NCI-H146 treated with DMSO at 0.1 percent for 48 hours (cell line): Measurements from ENCODE around the gene ISOC2.
"Not testable (repeated sequence)": the region's sequence is repeated elsewhere in the genome, so short reads cannot be mapped to it uniquely, and the experiment has no call there.

Experiments
- DNase-seq: peaks from one replicate; lab custom pipeline; 2025; ENCODE audit not compliant: unreplicated experiment; lab: John Stamatoyannopoulos, UW

ISOC2 gene

GRCh38 chr19:55418185-55418584, 43.3 kb downstream of the ISOC2 start:
- DNase-seq = peak; percentile 79

- no peak for DNase-seq
Measured at GRCh38 chr19:55410168-55410567, 51.3 kb downstream of the ISOC2 start.

DNA sequence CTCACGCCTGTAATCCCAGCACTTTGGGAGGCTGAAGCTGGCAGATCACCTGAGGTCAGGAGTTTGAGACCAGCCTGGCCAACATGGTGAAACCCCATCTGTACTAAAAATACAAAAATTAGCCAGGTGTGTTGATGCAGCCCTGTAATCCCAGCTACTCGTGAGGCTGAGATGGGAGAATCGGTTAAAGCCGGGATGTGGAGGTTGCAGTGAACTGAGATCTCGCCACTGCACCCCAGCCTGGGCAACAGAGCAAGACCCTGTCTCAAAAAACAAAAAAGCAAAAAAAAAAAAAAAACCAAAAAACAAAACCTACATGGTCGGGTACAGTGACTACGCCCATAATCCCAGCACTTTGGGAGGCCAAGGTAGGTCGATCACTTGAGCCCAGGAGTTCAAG, 52.3 kb downstream of the ISOC2 start:
- DNase-seq = not testable (repeated sequence)

GRCh38 chr19:55408533-55408872, 52.9 kb downstream of the ISOC2 start:
- DNase-seq = no peak

DNA sequence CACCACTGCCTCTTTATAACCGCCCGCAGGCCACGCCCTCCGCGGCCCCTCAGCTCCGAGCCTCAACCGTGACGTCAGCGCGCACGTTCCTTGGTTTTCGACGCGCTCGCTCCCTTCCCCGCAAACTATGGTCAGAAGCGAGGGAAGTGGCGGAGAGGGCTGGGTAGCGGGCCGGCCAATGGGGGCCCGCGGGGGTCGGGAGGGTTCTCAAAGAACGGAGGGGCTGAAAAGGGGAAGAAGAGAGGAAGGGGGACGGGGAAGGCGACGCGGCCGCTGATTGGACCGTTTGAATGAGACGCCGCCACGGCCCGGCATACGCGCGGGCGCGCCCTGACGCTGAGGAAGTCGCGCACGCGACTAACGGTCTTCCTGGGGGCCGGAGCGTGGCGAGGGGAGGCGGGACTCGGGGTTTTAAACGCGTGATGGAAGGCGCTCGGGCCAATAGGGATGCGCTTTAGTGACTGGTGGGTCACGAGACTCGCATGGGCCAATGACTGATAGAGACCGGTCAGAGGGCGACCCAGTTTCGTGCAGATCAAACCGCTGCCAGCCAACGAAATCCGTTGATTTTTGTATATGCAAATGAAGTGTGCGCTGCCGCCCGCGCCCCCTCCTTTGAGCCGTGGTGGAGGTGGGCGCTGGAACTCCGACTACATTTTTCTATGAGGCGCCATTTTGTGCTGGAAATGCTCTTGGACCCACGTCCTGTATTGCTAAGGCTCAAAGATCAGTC, 53.5 kb downstream of the ISOC2 start:
- peak; percentile 99 for DNase-seq

DNA sequence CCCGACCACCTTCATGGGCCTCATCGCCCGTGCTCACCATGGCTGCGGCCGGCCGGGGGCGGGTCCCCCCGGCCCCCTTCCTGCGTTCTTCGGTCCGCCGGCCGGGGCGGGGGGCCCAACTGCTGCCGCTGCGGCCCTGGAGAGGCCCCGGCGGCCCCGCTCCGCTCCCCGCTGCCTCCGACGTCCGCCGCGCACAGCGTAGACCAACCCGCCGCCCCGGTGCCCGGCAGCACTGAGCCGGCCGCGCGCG, 54.0 kb downstream of the ISOC2 start, which contains the start of gene UBE2S:
UBE2S (minus strand) TSS at position 239 of the 250 bp plus-strand sequence; CDS start at position 40, 199 bp downstream.
- DNase-seq = not testable (repeated sequence)

GRCh38 chr19:55406826-55407549, 54.5 kb downstream of the ISOC2 start:
- no peak for DNase-seq

- no peak for DNase-seq
Measured at GRCh38 chr19:55406091-55406825, 55.2 kb downstream of the ISOC2 start.

DNA sequence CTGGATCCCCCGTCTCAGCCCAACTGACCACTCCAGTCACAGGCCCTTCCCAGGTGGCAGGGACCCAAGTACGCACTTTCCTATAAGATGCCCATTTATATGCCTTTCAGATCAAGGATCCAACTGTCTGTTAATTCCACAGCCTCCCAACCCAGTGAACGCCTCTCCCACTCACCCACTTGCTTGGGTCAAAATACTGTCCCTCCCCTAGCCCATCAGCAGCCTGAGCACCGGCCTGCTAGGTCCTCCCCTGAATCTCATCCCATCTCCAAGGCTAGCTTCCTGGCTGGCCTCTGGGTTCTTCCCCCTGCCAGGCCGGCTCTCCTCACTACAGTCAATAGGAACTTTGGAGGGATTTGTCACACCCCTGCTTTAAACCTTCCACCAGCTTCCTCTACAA, 55.8 kb downstream of the ISOC2 start:
- DNase-seq = no peak
